Dermis microvascular lymphatic vessel endothelial cell (primary cell): ENCODE results near the gene FRZB. TPM values are rescaled to one million over a fixed set of nuclear protein-coding genes. Genes with fewer than 3 reads are reported as not detected.

ENCODE experiments used
- DNase-seq, 2 donors: peaks; one replicate each; pipeline versions ENCODE4 v3.0.0 to v3.0.0-alpha.2; 2010; ENCODE audit warnings: low read depth in 2 of 2
- total RNA-seq: library from RNA; depleted of rRNA; stranded (reverse); fragments of >200 nt; gene quantifications from 2 replicates; pipeline ENCODE4 v1.2.1, GENCODE V29; 2014

Gene FRZB
- total RNA-seq, 1 donor from 2014 or later, result 0.13 TPM

DNA sequence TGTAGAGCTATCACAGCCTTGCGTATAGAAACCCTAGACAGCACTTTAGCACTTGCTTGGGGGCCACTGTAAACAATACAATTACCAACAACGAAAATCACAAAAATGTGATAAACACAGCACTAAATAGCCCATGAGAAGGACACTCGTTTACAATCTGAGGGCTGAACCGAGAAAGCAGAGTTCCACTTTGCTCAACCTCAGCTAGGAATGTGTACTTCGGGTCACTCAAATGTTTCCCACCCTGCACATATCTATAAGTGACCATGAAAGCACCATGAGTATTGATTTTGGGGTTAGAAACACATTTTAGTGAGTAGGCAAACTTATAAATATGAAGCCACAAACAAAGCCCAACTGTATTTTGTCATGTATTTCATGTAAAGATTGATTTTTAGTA, 62.3 kb downstream of the FRZB start:
- no peak for DNase-seq

DNA sequence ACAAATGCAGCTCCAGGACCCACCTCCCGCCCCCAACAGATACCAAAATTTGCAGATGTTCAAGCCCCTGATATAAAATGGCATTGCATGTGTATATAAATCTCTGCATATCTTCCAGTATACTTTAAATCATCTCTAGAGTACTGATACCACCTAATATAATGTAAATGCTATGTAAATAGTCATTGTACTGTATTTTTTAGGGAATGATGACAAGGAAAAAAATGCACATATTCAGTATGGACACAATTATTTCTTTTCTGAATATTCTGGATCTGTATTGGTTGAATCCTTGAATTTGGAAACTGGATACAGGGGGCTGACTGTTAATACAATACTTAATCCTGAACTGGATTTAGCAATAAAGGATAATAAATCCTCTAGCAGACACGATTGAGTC, 67.7 kb downstream of the FRZB start:
- no peak for DNase-seq

DNA sequence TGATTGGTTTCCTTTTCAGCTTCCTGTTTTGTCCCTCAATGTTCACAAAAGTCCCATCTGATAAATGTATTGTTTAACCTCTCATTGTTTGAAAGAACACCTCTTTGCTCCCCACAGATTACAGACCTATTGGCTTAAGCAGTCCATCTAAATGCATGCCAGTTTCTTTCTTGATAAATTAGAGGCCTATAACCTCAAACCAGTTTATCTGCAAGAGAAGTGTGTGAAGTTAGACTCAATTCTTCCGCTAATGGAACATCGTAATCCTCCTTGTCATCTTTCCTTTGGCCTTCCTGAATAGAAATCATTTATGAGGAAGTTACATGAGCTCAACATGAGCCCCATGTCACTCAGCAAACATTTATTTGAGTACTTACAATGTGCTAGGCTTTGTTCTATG, 74.0 kb downstream of the FRZB start:
- peak in 1 of 2 donors; percentile 43 for DNase-seq

DNA sequence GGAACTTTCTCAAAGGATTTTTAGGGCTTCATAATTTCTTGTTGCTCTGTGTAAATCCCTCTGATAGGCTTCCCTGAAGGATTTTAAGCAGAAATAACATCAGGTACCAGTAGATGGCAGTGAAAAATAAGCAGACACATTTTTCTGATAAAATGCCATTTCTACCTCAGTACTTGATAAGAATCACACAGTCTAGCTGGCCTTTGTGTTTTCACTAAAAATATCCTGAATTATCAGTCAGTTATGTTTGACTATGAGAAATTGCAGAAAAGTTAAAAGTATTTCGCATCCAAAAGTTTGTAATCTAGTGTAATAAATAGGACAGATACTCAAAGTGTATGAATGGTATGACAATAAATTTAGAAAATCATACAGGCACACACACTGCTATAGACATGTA, 81.7 kb downstream of the FRZB start:
- peak; percentile 36 to 57 for DNase-seq

DNA sequence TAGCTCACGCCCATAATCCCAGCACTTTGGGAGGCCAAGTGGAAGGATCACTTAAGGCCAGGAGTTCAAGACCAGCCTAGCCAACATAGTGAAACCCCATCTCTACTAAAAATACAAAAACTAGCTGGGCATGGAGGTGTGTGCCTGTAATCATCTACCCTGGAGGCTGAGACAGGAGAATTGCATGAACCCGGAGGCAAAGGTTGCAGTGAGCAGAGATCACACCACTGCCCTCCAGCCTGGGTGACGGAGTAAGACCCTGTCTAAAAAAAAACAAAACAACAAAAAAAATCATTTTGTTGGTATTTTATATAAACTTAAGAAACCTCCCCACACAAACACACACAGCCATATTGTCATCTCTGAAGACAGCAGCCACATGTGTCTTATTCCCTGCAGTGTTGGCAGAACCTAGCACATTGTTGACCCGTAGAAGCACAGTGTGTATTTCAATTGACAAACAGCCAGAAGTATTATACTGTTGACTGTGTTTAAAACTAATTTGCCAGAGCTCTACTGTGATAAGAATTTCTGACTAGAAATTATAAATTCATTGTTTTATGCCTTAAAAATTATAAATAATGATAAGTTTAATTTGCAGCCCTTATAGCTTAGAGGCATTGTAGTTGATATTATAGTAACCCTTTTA, 82.3 kb downstream of the FRZB start:
- DNase-seq, result no peak

Other genes with a start within 250 kb of the FRZB start
- 78.3 and 89.4 TPM in 2 replicates for gene DNAJC10, start 150.4 kb downstream of the FRZB start, total RNA-seq
- gene NCKAP1, start 171.8 kb upstream of the FRZB start, total RNA-seq, result 97.3 and 165 TPM in 2 replicates
- gene DUSP19, start 212.1 kb upstream of the FRZB start, total RNA-seq, result 2.1 and 2.4 TPM in 2 replicates